HCT116 (cell line): Measurements from ENCODE around the gene TMEM238. TPM values are rescaled to one million over a fixed set of nuclear protein-coding genes. Genes with fewer than 3 reads are reported as not detected.

ENCODE experiments used
- ATAC-seq: fragments of 200-7000 bp; cut with Tn5 transposase; 2 replicates; pipeline ENCODE4 v1.9.1; 2020; ENCODE audit warnings: mild to moderate bottlenecking, moderate library complexity
- BruUV-seq: library from RNA; stranded (reverse); fragments of 400-500 nt; replicated peaks from 2 replicates; lab custom pipeline; 2021; lab: Mats Ljungman, UMichigan
- CTCF ChIA-PET: fragments of 300-600 bp; sonication (Branson Sonifier 250); formaldehyde crosslinking; loops from one replicate; lab custom pipeline; 2021; ENCODE audit warnings: antibody characterized with exemption; lab: Charles Lee
- POLR2A ChIA-PET: fragments of 300-600, 350-600 bp; sonication (Branson Sonifier 250); formaldehyde crosslinking; loops from one replicate; lab custom pipeline; 2021; ENCODE audit warnings: antibody characterized with exemption; lab: Charles Lee
- RAD21 ChIA-PET, 2 experiments: fragments of 300-600 bp; sonication (Branson Sonifier 250); formaldehyde crosslinking; loops; one replicate each; lab custom pipeline; 2023; ENCODE audit warnings: low total read pairs in 2 of 2; ENCODE audit not compliant: uncharacterized antibody in 2 of 2, unreplicated experiment in 2 of 2, low non-redundant PET in 1 of 2; lab: Charles Lee
- DNase-seq: peaks from one replicate; pipeline ENCODE4 v3.0.0-alpha.2; 2010; ENCODE audit warnings: low read depth, low spot score
- H2AFZ ChIP-seq: fragments of 200-600 bp; shearing (Covaris generic), sonication (generic); 2 replicates; pipeline ENCODE4 v1.6.1; 2017; ENCODE audit warnings: low read depth, mixed run types, mixed read lengths, antibody characterized with exemption, low read length; ENCODE audit not compliant: poor library complexity, severe bottlenecking
- H3K27ac ChIP-seq: 2 replicates; pipeline ENCODE4 v1.5.1; 2012; ENCODE audit warnings: low read depth, low read length
- H3K27me3 ChIP-seq: fragments of 200-600 bp; sonication (generic); 2 replicates; pipeline ENCODE4 v1.6.1; 2016; ENCODE audit warnings: mixed run types, low read length, mixed read lengths; ENCODE audit not compliant: insufficient read depth
- H3K36me3 ChIP-seq, 2 experiments: fragments of 200-500 bp in 1 of 2; fragments of 200-600 bp in 1 of 2; sonication (Bioruptor generic) in 1 of 2; sonication (generic) in 1 of 2; 2 replicates each; pipeline versions ENCODE4 v1.5.1 to v1.6.1; 2014 to 2016; ENCODE audit warnings: low read length in 2 of 2, inconsistent platforms in 1 of 2, mixed read lengths in 1 of 2, mixed run types in 1 of 2; ENCODE audit not compliant: insufficient read depth in 2 of 2, control insufficient read depth in 1 of 2
- H3K4me1 ChIP-seq, 2 experiments: fragments of 200-600 bp in 1 of 2; sonication (generic) in 1 of 2; 2 replicates each; pipeline versions ENCODE4 v1.5.1 to v1.6.1; 2012 to 2017; ENCODE audit warnings: low read length in 2 of 2, inconsistent platforms in 1 of 2, mild to moderate bottlenecking in 1 of 2, mixed read lengths in 1 of 2, mixed run types in 1 of 2, moderate library complexity in 1 of 2; ENCODE audit not compliant: insufficient read depth in 2 of 2, control insufficient read depth in 1 of 2
- H3K4me2 ChIP-seq: fragments of 200-600 bp; sonication (generic); 2 replicates; pipeline ENCODE4 v1.6.1; 2017; ENCODE audit warnings: mixed run types, low read length, mixed read lengths
- H3K4me3 ChIP-seq, 2 experiments: fragments of 200-600 bp in 1 of 2; sonication (generic) in 1 of 2; replicated peaks in 1 of 2; 2 replicates each; pipeline ENCODE4 v1.5.1; 2011 to 2016; ENCODE audit warnings: low read length in 2 of 2, control low read depth in 1 of 2, low read depth in 1 of 2, mild to moderate bottlenecking in 1 of 2, mixed read lengths in 1 of 2, mixed run types in 1 of 2
- H3K79me2 ChIP-seq: fragments of 200-600 bp; sonication (generic); 2 replicates; pipeline ENCODE4 v1.6.1; 2017; ENCODE audit warnings: mild to moderate bottlenecking, mixed run types, low read length, moderate library complexity, mixed read lengths; ENCODE audit not compliant: insufficient read depth
- H3K9ac ChIP-seq: fragments of 200-600 bp; sonication (generic); 2 replicates; pipeline ENCODE4 v1.6.1; 2016; ENCODE audit warnings: low read length, mixed read lengths
- H3K9me2 ChIP-seq: fragments of 200-600 bp; sonication (generic), shearing (Covaris generic); 2 replicates; pipeline ENCODE4 v1.6.1; 2017; ENCODE audit warnings: mixed run types, mild to moderate bottlenecking, moderate library complexity; ENCODE audit not compliant: insufficient read depth
- H3K9me3 ChIP-seq, 2 experiments: fragments of 200-500 bp in 1 of 2; fragments of 200-600 bp in 1 of 2; sonication (Bioruptor generic) in 1 of 2; sonication (generic) in 1 of 2; 2 replicates each; pipeline ENCODE4 v1.6.1; 2014 to 2017; ENCODE audit warnings: low read length in 2 of 2, mixed read lengths in 2 of 2, inconsistent platforms in 1 of 2, low read depth in 1 of 2, mild to moderate bottlenecking in 1 of 2, mixed run types in 1 of 2, moderate library complexity in 1 of 2; ENCODE audit not compliant: control insufficient read depth in 1 of 2, insufficient read depth in 1 of 2
- H4K20me1 ChIP-seq: fragments of 200-600 bp; sonication (generic), shearing (Covaris generic); 2 replicates; pipeline ENCODE4 v1.6.1; 2017; ENCODE audit warnings: mixed run types, mild to moderate bottlenecking, moderate library complexity; ENCODE audit not compliant: insufficient read depth
- CBX3 ChIP-seq: IDR thresholded peaks from 2 replicates; pipeline ENCODE4 v1.6.1; 2012; ENCODE audit warnings: low read depth
- CEBPB ChIP-seq: IDR thresholded peaks from 2 replicates; pipeline ENCODE4 v1.6.1; 2012; ENCODE audit warnings: low read depth
- EGR1 ChIP-seq: IDR thresholded peaks from 2 replicates; pipeline ENCODE4 v1.6.1; 2012; ENCODE audit warnings: low read depth
- ELF1 ChIP-seq: IDR thresholded peaks from 2 replicates; pipeline ENCODE4 v1.6.1; 2012; ENCODE audit warnings: low read depth, borderline replicate concordance
- EZH2 ChIP-seq: fragments of 200-600 bp; sonication (generic); IDR thresholded peaks from 2 replicates; pipeline ENCODE4 v1.6.1; 2017; ENCODE audit warnings: antibody characterized with exemption, mixed run types
- EZH2phosphoT487 ChIP-seq: fragments of 200-600 bp; IDR thresholded peaks from 2 replicates; pipeline ENCODE4 v1.6.1; 2018; ENCODE audit warnings: antibody characterized with exemption, borderline replicate concordance
- FOSL1 ChIP-seq: IDR thresholded peaks from 2 replicates; pipeline ENCODE4 v1.6.1; 2012; ENCODE audit warnings: low read depth
- JUND ChIP-seq: IDR thresholded peaks from 2 replicates; pipeline ENCODE4 v1.6.1; 2012
- POLR2A ChIP-seq: IDR thresholded peaks from 2 replicates; pipeline ENCODE4 v1.7.0; 2011; ENCODE audit warnings: borderline replicate concordance; ENCODE audit not compliant: insufficient read depth, insufficient read length; ENCODE audit errors: extremely low read depth
- POLR2AphosphoS5 ChIP-seq: IDR thresholded peaks from 2 replicates; pipeline ENCODE4 v1.6.1; 2011; ENCODE audit warnings: mild to moderate bottlenecking, low read depth, low read length, moderate library complexity
- RAD21 ChIP-seq: IDR thresholded peaks from 2 replicates; pipeline ENCODE4 v1.6.1; 2012; ENCODE audit warnings: low read depth, mild to moderate bottlenecking
- SIN3A ChIP-seq: IDR thresholded peaks from 2 replicates; pipeline ENCODE4 v1.6.1; 2012; ENCODE audit warnings: low read depth
- SP1 ChIP-seq: IDR thresholded peaks from 2 replicates; pipeline ENCODE4 v1.6.1; 2012; ENCODE audit warnings: low read depth
- SRF ChIP-seq: IDR thresholded peaks from 2 replicates; pipeline ENCODE4 v1.6.1; 2012; ENCODE audit warnings: low read depth
- TCF7L2 ChIP-seq: IDR thresholded peaks from 2 replicates; pipeline ENCODE4 v1.7.0; 2011; ENCODE audit warnings: borderline replicate concordance, inconsistent platforms; ENCODE audit not compliant: insufficient read depth, insufficient read length; ENCODE audit errors: extremely low read depth
- ZFX ChIP-seq: fragments of 450-650 bp; IDR thresholded peaks from 2 replicates; pipeline ENCODE4 v1.6.1; 2017
- ZNF274 ChIP-seq: fragments of 200-500 bp; sonication (Bioruptor generic); IDR thresholded peaks from 2 replicates; pipeline ENCODE4 v1.6.1; 2014; ENCODE audit warnings: mild to moderate bottlenecking, low read depth, low read length, inconsistent platforms
- intact Hi-C: fragments of 100-400 bp; cut with micrococcal nuclease; formaldehyde crosslinking; loops from 2 replicates; pipeline ENCODE4 v1.10.0; 2022
- total RNA-seq: library from RNA; stranded (reverse); gene quantifications from one replicate; pipeline ENCODE4 v1.2.1, GENCODE V29; 2021; ENCODE audit not compliant: unreplicated experiment
- TF ChIP-seq, protein P1 (sequence below): IDR thresholded peaks from 2 replicates; pipeline ENCODE4 v1.6.1; 2012
- TF ChIP-seq, protein P2 (sequence below): IDR thresholded peaks from 2 replicates; pipeline ENCODE4 v1.6.1; 2012; ENCODE audit warnings: low read depth
- TF ChIP-seq, protein P3 (sequence below): IDR thresholded peaks from 2 replicates; pipeline ENCODE4 v1.6.1; 2011; ENCODE audit warnings: mild to moderate bottlenecking, low read length, moderate library complexity; ENCODE audit not compliant: insufficient replicate concordance; ENCODE audit errors: extremely low read depth
- TF ChIP-seq, protein P4 (sequence below): IDR thresholded peaks from 2 replicates; pipeline ENCODE4 v1.6.1; 2012

The TMEM238 gene
- total RNA-seq, 1 experiment from 2014 or later = 21.0 TPM

DNA sequence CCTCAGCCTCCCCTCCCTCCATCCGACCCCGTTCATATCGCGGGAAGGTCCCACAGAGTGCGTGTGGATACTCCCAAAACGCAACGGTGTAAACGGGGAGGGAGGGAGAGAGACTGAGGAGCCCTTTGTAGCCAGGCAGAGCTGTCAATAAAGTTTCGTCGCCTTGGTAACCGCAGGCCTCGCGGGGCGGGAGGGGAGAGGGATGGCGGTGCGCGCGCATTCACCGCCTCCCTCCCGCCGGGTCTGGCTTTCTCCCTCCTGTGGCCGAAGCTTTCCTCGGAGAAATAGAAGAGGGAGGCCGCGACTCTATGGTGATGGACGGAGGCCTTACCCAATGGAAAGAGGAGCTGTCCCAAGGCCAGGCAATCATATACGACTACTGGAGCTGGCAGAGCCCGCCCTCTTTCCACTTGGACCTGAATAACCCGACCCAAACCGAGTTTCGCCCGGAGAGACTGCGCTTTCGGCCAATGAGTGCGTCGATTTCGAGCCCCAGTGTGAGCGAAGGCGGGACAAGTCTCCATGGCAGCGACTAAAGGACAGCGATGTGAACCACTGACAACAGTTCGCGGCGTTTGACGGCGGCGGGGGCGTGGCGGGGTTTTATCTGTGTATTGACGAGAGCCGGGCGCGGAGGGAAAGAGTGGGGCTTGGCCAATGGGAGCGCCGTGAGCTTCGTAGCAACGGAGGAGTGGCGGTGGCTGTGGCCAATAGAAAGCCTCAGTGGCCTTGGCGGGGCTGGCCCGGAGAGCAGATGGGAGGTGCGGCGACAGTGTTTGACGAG lies 44.8 kb downstream of the TMEM238 start, which contains the start of gene KMT5C:
Gene KMT5C, plus strand, starts transcription at position 772 of the 784 bp plus-strand sequence. CDS start 2,061 bp downstream, outside the sequence.
- Histone ChIP-seq H2AFZ (peak within 1 kb of the TSS; percentile 70), H3K36me3 (peaks cover 4 to 5% of the 10 kb centered on the region in 2 experiments; a peak in 3 of 4 replicates), H3K9ac (peak within 1 kb of the TSS; percentile 85), H3K4me2 (peak within 1 kb of the TSS; percentile 98), H3K79me2 (peaks cover 9% of the 10 kb centered on the region; the same call in 1 of the 2 replicates), H3K27me3 (no peaks in the 10 kb centered on the region), H3K4me3 (peak within 1 kb of the TSS; percentile 74 to 83), H3K27ac (peak within 1 kb of the TSS; percentile 92), H3K9me2 (no peaks in the 10 kb centered on the region), H4K20me1 (no peaks in the 10 kb centered on the region), H3K9me3 (no peaks in the 10 kb centered on the region), H3K4me1 (peaks cover 9 to 33% of the 10 kb centered on the region in 2 experiments)
- ATAC-seq (peak; percentile 85), DNase-seq (peak; percentile 100)
- intact Hi-C loops = loop anchor here (2.0 kb wide), 1 partner anchor 46 kb away; the partner anchor contains the start of genes RPL28 and TMEM238
- RAD21 ChIA-PET = interaction anchor here in 1 of 2 experiments (1.3 kb wide), 1 partner anchor 45 kb away, joined by 4 read pairs; the partner anchor contains the start of gene TMEM238
- POLR2A ChIA-PET = interaction anchor here (0.6 to 1.6 kb wide), 16 partner anchors 10 to 235 kb away, joined by 3 to 18 read pairs (median 4); partner anchors contain the start of genes HSPBP1, PPP6R1, PTPRH and TMEM238
- CTCF ChIA-PET = interaction anchor here (0.7 to 1.5 kb wide), 6 partner anchors 10 to 198 kb away, joined by 3 to 15 read pairs (median 4); partner anchors contain the start of gene HSPBP1
- BruUV-seq = no TSS peak
- no peak for TF ChIP-seq ELF1
- no peak for TF ChIP-seq JUND
- no peak for TF ChIP-seq SIN3A
- TF ChIP-seq EZH2 = no peak
- TF ChIP-seq, protein P1, sequence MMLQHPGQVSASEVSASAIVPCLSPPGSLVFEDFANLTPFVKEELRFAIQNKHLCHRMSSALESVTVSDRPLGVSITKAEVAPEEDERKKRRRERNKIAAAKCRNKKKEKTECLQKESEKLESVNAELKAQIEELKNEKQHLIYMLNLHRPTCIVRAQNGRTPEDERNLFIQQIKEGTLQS = no peak
- no peak for TF ChIP-seq CEBPB
- TF ChIP-seq ZFX = no peak
- TF ChIP-seq, protein P2, sequence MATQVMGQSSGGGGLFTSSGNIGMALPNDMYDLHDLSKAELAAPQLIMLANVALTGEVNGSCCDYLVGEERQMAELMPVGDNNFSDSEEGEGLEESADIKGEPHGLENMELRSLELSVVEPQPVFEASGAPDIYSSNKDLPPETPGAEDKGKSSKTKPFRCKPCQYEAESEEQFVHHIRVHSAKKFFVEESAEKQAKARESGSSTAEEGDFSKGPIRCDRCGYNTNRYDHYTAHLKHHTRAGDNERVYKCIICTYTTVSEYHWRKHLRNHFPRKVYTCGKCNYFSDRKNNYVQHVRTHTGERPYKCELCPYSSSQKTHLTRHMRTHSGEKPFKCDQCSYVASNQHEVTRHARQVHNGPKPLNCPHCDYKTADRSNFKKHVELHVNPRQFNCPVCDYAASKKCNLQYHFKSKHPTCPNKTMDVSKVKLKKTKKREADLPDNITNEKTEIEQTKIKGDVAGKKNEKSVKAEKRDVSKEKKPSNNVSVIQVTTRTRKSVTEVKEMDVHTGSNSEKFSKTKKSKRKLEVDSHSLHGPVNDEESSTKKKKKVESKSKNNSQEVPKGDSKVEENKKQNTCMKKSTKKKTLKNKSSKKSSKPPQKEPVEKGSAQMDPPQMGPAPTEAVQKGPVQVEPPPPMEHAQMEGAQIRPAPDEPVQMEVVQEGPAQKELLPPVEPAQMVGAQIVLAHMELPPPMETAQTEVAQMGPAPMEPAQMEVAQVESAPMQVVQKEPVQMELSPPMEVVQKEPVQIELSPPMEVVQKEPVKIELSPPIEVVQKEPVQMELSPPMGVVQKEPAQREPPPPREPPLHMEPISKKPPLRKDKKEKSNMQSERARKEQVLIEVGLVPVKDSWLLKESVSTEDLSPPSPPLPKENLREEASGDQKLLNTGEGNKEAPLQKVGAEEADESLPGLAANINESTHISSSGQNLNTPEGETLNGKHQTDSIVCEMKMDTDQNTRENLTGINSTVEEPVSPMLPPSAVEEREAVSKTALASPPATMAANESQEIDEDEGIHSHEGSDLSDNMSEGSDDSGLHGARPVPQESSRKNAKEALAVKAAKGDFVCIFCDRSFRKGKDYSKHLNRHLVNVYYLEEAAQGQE = no peak
- TF ChIP-seq POLR2A = peak; percentile 31
- TF ChIP-seq POLR2AphosphoS5 = peak; percentile 45
- TF ChIP-seq ZNF274 = no peak
- no peak for TF ChIP-seq EZH2phosphoT487
- no peak for TF ChIP-seq FOSL1
- TF ChIP-seq TCF7L2 = peak; percentile 73
- no peak for TF ChIP-seq SRF
- no peak for TF ChIP-seq CBX3
- no peak for TF ChIP-seq RAD21
- TF ChIP-seq, protein P3, sequence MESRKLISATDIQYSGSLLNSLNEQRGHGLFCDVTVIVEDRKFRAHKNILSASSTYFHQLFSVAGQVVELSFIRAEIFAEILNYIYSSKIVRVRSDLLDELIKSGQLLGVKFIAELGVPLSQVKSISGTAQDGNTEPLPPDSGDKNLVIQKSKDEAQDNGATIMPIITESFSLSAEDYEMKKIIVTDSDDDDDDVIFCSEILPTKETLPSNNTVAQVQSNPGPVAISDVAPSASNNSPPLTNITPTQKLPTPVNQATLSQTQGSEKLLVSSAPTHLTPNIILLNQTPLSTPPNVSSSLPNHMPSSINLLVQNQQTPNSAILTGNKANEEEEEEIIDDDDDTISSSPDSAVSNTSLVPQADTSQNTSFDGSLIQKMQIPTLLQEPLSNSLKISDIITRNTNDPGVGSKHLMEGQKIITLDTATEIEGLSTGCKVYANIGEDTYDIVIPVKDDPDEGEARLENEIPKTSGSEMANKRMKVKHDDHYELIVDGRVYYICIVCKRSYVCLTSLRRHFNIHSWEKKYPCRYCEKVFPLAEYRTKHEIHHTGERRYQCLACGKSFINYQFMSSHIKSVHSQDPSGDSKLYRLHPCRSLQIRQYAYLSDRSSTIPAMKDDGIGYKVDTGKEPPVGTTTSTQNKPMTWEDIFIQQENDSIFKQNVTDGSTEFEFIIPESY = no peak
- TF ChIP-seq EGR1 = peak; percentile 86
- TF ChIP-seq, protein P4, sequence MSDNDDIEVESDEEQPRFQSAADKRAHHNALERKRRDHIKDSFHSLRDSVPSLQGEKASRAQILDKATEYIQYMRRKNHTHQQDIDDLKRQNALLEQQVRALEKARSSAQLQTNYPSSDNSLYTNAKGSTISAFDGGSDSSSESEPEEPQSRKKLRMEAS = no peak
- peak; percentile 99 for TF ChIP-seq SP1
